Measurements from ENCODE around the gene ROCK2.

GRCh38 chr2:11359865-11360264, 15.4 kb upstream of the ROCK2 start:
- TF ChIP-seq CTCF (IDR thresholded peaks at IDR 0.05; ENCODE audit: low read depth, low read length, missing input control) (no peak), TAF1 (conservative IDR thresholded peaks at IDR 0.05) (no peak), REST (IDR thresholded peaks at IDR 0.05) (no peak), MAX (IDR thresholded peaks at IDR 0.05) (no peak), YY1 (IDR thresholded peaks at IDR 0.05) (no peak), JUND (IDR thresholded peaks at IDR 0.05) (no peak), RAD21 (IDR thresholded peaks at IDR 0.05) (no peak), ZBTB33 (IDR thresholded peaks at IDR 0.05) (no peak), SP1 (IDR thresholded peaks at IDR 0.05) (no peak), RXRA (IDR thresholded peaks at IDR 0.05) (no peak), FOXA1 (IDR thresholded peaks at IDR 0.05) (no peak), ATF3 (IDR thresholded peaks at IDR 0.05) (no peak)
